ENCODE measurements around the gene SIGLEC1. TPM values are rescaled to one million over a fixed set of nuclear protein-coding genes. Genes with fewer than 3 reads are reported as not detected.
A peak's percentile ranks its signal among the peaks of the same experiment; 100 is the strongest.

Gene SIGLEC1
- total RNA-seq, 2 experiments from 2014 or later: not detected

DNA sequence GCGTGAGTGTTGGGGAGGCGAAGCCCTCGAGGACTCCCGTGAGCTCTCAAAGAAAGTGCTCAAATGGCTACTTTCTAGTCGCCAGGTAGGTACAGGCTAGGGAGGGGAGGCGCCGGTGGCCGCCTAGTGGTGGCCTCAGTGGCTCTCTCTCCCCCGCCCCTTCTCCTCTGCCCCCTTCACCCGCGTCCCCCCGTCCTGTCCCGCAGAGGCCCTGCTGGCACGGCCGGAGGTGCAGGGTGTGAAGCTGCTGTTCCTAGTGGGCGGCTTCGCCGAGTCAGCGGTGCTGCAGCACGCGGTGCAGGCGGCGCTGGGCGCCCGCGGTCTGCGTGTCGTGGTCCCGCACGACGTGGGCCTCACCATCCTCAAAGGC, 38.9 kb upstream of the SIGLEC1 start:
- ChIA-PET CTCF (interaction anchor here (0.9 to 2.5 kb wide), 9 partner anchors 10 to 334 kb away, joined by 3 to 8 read pairs (median 4); no protein-coding TSS in a partner anchor), POLR2A (interaction anchor here (0.6 to 2.1 kb wide), 3 partner anchors 13 to 45 kb away, joined by 3 to 6 read pairs (median 3); partner anchors contain the start of genes ADISSP and CDC25B)
- H3K36me3 Mint-ChIP-seq (ENCODE audit: low read depth): peaks cover 3% of the 10 kb centered on the region
- no peaks in the 10 kb centered on the region for H3K27me3 Mint-ChIP-seq
- peaks cover 8% of the 10 kb centered on the region for H3K4me1 Mint-ChIP-seq (ENCODE audit: low read depth)
- H3K9me3 Mint-ChIP-seq: no peaks in the 10 kb centered on the region
- intact Hi-C loops (cut with micrococcal nuclease): no loop called here
- H3K4me3 Mint-ChIP-seq: no peak overlapping the region
- no peak for ATAC-seq
- no peak for DNase-seq
- TF ChIP-seq CTCF (IDR thresholded peaks at IDR 0.05): no peak
- no peak overlapping the region for H3K27ac Mint-ChIP-seq

DNA sequence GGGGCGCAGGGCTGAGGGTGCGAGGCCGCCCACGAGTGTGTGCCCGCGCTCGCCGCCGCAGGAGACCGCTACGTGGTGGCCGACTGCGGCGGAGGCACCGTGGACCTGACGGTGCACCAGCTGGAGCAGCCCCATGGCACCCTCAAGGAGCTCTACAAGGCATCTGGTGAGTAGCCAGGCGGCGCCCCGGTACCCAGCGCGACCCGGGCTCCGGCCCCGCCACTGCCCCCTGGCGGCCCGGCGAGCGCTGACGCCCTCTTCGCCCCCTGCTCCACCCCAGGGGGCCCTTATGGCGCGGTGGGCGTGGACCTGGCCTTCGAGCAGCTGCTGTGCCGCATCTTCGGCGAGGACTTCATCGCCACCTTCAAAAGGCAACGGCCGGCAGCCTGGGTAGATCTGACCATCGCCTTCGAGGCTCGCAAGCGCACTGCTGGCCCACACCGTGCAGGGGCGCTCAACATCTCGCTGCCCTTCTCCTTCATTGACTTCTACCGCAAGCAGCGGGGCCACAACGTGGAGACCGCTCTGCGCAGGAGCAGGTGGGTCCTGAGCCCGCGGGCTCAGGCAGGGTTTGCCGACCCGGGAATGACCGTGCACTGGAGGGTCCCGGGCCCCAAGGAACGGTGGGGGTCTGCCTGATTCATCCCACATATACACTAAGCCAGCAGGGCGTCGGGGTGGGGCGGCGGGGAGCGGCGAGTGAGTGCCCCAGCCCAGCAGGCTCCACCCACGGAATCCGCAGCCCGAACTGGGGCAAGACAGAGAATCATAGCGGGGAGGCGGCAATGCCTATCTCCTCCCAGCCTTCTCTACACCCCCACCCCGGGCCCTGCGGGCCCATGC, 37.5 kb upstream of the SIGLEC1 start:
- intact Hi-C loops (cut with micrococcal nuclease): no loop called here
- H3K9me3 Mint-ChIP-seq: no peaks in the 10 kb centered on the region
- peaks cover under 1% of the 10 kb centered on the region for H3K27me3 Mint-ChIP-seq
- H3K36me3 Mint-ChIP-seq (ENCODE audit: low read depth): peaks cover 3% of the 10 kb centered on the region
- TF ChIP-seq CTCF (IDR thresholded peaks at IDR 0.05): peak; percentile 70
- ATAC-seq: peak; percentile 31
- DNase-seq: peak; percentile 41
- no peak overlapping the region for H3K27ac Mint-ChIP-seq
- no peak overlapping the region for H3K4me3 Mint-ChIP-seq
- H3K4me1 Mint-ChIP-seq (ENCODE audit: low read depth): peaks cover 12% of the 10 kb centered on the region
- ChIA-PET CTCF (interaction anchor here (0.6 to 2.5 kb wide), 12 partner anchors 10 to 231 kb away, joined by 3 to 8 read pairs (median 3); no protein-coding TSS in a partner anchor), POLR2A (interaction anchor here (2.1 kb wide), 1 partner anchor 18 kb away, joined by 6 read pairs; the partner anchor contains the start of gene ADISSP)

DNA sequence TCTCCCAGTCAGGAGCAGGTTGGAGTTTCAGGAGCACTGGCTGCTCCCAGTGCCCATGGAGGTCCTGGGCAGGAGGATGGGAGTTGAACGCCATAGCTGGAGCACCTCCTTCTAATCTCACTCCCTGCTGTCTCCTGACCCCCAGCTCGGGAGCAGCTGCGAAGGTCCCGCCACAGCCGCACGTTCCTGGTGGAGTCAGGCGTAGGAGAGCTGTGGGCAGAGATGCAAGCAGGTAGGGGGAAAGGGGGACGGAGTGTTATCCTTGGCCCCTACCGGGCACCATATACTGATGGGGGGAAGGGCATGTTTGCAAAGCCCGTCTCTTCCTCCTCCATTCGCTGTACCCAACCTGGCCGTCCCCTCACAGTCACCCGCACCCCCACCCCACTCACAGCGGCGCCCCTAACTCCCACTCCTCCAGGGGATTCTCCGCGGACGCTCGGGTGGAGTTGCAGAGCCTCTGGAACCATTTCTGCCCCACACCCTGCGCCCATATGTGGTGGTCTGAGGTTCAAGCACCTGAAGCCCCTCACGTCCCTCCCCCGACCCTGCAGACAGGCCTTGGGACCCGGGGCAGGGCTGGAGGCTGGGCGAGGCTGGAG, 36.8 kb upstream of the SIGLEC1 start:
- intact Hi-C loops (cut with micrococcal nuclease): no loop called here
- ATAC-seq: no peak
- CTCF ChIA-PET: interaction anchor here (0.7 to 2.2 kb wide), 7 partner anchors 9 to 208 kb away, joined by 3 to 7 read pairs (median 3); no protein-coding TSS in a partner anchor

DNA sequence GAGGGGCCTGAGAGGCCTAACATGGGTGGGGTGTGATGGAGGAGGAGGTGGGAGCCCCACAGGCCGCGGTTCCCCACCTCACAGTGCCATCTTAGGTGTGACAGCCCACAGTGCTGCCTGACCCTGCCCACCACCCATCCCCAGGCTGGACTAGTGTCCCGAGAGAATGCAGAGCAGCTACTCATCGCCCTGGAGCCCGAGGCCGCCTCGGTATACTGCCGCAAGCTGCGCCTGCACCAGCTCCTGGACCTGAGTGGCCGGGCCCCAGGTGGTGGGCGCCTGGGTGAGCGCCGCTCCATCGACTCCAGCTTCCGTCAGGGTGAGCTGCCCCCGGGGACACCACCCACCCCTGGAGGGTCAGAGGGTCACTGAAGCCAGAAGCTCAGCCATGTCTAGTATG, 35.7 kb upstream of the SIGLEC1 start:
- H3K27ac Mint-ChIP-seq: no peak overlapping the region
- no peaks in the 10 kb centered on the region for H3K9me3 Mint-ChIP-seq
- ChIA-PET CTCF (interaction anchor here (1.5 to 2.2 kb wide), 2 partner anchors 17 to 21 kb away, joined by 3 to 4 read pairs; no protein-coding TSS in a partner anchor), POLR2A (interaction anchor here (0.6 to 1.4 kb wide), 3 partner anchors 10 to 69 kb away, joined by 3 to 5 read pairs (median 4); partner anchors contain the start of gene ADISSP)
- no peak for TF ChIP-seq CTCF (IDR thresholded peaks at IDR 0.05)
- H3K36me3 Mint-ChIP-seq (ENCODE audit: low read depth): peaks cover 3% of the 10 kb centered on the region
- ATAC-seq (no peak), DNase-seq (no peak)
- peaks cover 4% of the 10 kb centered on the region for H3K27me3 Mint-ChIP-seq
- H3K4me1 Mint-ChIP-seq (ENCODE audit: low read depth): peaks cover 13% of the 10 kb centered on the region
- no peak overlapping the region for H3K4me3 Mint-ChIP-seq
- intact Hi-C loops (cut with micrococcal nuclease): no loop called here

More for the DNA sequence above, 36.8 kb upstream of the SIGLEC1 start:
- Mint-ChIP-seq H3K27me3 (peaks cover 4% of the 10 kb centered on the region), H3K36me3 (ENCODE audit: low read depth) (peaks cover 3% of the 10 kb centered on the region), H3K4me1 (ENCODE audit: low read depth) (peaks cover 15% of the 10 kb centered on the region), H3K4me3 (no peak overlapping the region), H3K27ac (no peak overlapping the region), H3K9me3 (no peaks in the 10 kb centered on the region)
- POLR2A ChIA-PET: no interaction called here
- TF ChIP-seq CTCF (IDR thresholded peaks at IDR 0.05): no peak
- no peak for DNase-seq
